ENCODE data around the gene BIRC5.
"Not testable (repeated sequence)": the region's sequence is repeated elsewhere in the genome, so short reads cannot be mapped to it uniquely, and the experiment has no call there.

- TF ChIP-seq EP300, POLR2AphosphoS5 (IDR thresholded peaks at IDR 0.05): not testable (repeated sequence)
Observed at GRCh38 chr17:78253636-78253945, 39.5 kb downstream of the BIRC5 start.

Measured in upper lobe of left lung (tissue), 4 donors.